Activated CD4-positive, alpha-beta T cell treated with anti-CD3 and anti-CD28 coated beads for 36 hours (primary cell): ENCODE data around the gene ADAM11. TPM values are rescaled to one million over a fixed set of nuclear protein-coding genes. Genes with fewer than 3 reads are reported as not detected.
"Not testable (repeated sequence)": the region's sequence is repeated elsewhere in the genome, so short reads cannot be mapped to it uniquely, and the experiment has no call there.

ENCODE experiments used
- ATAC-seq: fragments of 200-7000 bp; cut with Tn5 transposase; one replicate; pipeline ENCODE4 v1.10.0; 2021; ENCODE audit warnings: mild to moderate bottlenecking, moderate library complexity
- CTCF ChIA-PET: fragments of 350-600 bp; sonication (Branson Sonifier 250); formaldehyde crosslinking; loops from one replicate; lab custom pipeline; 2021; ENCODE audit warnings: antibody characterized with exemption; lab: Charles Lee
- POLR2A ChIA-PET: fragments of 350-600 bp; sonication (Branson Sonifier 250); formaldehyde crosslinking; loops from one replicate; lab custom pipeline; 2021; ENCODE audit warnings: antibody characterized with exemption, inconsistent platforms; lab: Charles Lee
- DNase-seq: peaks from one replicate; pipeline ENCODE4 v3.0.0-alpha.2; 2020
- H3K27ac Mint-ChIP-seq: one replicate; pipeline ENCODE4 v1.8.0; 2021; ENCODE audit warnings: mixed read lengths
- H3K27me3 Mint-ChIP-seq: one replicate; pipeline ENCODE4 v1.8.0; 2021; ENCODE audit warnings: mixed read lengths
- H3K36me3 Mint-ChIP-seq: one replicate; pipeline ENCODE4 v1.8.0; 2021; ENCODE audit warnings: low read depth, mixed read lengths
- H3K4me1 Mint-ChIP-seq: one replicate; pipeline ENCODE4 v1.8.0; 2021; ENCODE audit warnings: mixed read lengths
- H3K4me3 Mint-ChIP-seq: one replicate; pipeline ENCODE4 v1.8.0; 2021; ENCODE audit warnings: mild to moderate bottlenecking, moderate library complexity, mixed read lengths
- H3K9me3 Mint-ChIP-seq: one replicate; pipeline ENCODE4 v1.8.0; 2021; ENCODE audit warnings: low read depth, mixed read lengths
- intact Hi-C, 2 experiments: fragments of 100-400 bp; cut with DNase I in 1 of 2; cut with micrococcal nuclease in 1 of 2; formaldehyde crosslinking; loops; one replicate each; pipeline versions ENCODE4 v1.14.2 to v1.15.1; 2022 to 2024; cut with DNase I, micrococcal nuclease
- total RNA-seq, 2 experiments: library from RNA; stranded (reverse); gene quantifications; one replicate each; pipeline ENCODE4 v1.2.3, GENCODE V29; 2021

Gene ADAM11
- total RNA-seq, 2 experiments from 2014 or later, result 0.19 to 0.55 TPM

DNA sequence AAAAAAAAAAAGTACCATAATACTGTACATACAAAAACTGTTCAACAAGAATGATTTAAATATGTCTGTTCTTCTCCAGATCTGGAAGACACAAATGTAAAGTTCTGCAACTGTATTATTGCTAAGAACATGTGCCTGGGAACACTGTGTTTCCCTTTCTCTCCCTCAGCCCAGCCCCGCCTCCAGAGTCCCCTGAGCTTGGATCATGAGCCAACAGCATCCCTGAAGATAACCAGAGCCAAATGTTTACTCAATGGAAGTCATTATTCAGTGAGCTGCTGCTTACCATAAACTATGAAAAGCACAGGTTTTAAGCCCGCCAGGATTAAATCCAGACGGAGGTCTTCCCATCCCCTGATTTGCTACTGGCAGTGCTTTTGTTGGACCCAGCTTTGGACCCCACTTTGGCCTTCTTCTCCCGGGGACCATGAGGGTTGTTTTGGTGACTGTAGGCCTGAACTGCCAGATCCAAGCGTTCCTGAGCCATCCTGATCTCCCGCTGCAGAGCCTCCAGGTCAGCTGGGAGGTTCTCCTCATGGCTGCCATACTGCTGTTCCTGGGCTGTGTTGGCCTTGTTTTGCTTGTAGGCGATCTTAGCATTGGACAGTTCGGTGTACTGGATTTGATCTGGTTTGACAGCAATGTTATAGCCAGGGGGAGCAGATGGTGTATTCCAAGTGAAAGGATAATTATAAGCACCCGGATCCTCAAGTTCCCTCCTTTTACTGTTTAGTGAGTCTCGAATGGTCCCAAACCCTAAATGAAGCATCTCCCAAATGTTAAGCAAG, 45.7 kb downstream of the ADAM11 start:
- no peaks in the 10 kb centered on the region for H3K27me3 Mint-ChIP-seq
- DNase-seq (no peak), ATAC-seq (no peak)
- H3K36me3 Mint-ChIP-seq, result peaks cover 3% of the 10 kb centered on the region
- H3K27ac Mint-ChIP-seq, result no peak overlapping the region
- H3K9me3 Mint-ChIP-seq, result no peaks in the 10 kb centered on the region
- no peaks in the 10 kb centered on the region for H3K4me1 Mint-ChIP-seq
- CTCF ChIA-PET, result no interaction called here
- intact Hi-C loops, result no loop called here
- POLR2A ChIA-PET, result no interaction called here
- H3K4me3 Mint-ChIP-seq, result no peak overlapping the region

DNA sequence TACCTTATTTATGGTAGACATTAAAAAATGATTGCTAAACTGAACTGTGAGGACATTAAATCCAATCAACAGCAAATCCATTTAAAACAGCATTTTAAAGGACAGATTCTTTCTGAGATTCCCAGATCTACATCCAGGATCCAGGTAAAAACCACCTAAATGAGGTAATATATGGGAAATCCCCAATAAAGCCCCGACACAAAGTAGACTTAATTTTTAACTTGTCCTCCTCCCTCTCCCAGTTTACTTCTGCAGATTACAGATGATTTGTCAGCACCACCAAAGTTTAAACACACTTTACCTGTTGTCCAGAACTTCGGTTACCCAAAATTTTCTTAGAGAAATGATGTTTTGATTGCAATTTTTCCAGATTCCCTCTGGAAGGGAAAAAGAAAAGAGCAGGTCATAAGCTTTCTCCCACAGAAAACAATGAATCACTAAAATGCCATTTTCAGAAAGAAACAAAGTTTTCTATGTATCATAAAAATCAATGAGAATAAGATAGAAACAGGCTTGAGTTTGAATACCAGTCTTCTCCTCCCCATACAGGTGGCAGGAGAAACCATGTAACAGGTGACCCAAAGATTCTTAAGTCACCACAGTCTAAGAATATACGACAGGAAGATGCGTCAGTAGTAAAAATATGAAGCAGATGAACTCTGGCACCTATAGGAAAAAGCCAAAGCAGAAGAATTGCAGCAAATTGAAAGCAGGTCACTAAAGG, 48.5 kb downstream of the ADAM11 start:
- ATAC-seq, result no peak
- H3K36me3 Mint-ChIP-seq, result peaks cover 3% of the 10 kb centered on the region
- CTCF ChIA-PET, result interaction anchor here (0.8 to 1.0 kb wide), 2 partner anchors 10 to 31 kb away, joined by 3 read pairs; no protein-coding TSS in a partner anchor

DNA sequence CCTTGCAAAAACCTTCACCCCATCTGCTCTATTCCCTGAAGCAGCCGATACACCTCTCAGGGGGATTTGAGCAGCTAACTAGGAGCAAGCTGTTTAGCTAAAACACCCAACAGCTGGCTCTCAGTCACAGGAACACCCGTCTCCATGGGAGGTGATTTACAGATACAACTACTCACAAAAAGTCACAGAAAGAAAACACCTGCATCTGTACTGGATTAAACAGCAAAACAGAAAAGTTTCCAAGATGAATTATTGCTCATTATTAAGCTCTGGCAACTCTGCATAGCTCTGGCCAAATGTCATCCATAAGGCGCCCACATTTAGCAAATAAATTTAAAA, 49.0 kb downstream of the ADAM11 start:
- ATAC-seq (no peak), DNase-seq (no peak)
- ChIA-PET POLR2A (no interaction called here), CTCF (interaction anchor here (1.0 kb wide), 1 partner anchor 32 kb away, joined by 3 read pairs; no protein-coding TSS in a partner anchor)
- intact Hi-C loops, result no loop called here
- H3K9me3 Mint-ChIP-seq, result no peaks in the 10 kb centered on the region
- no peak overlapping the region for H3K4me3 Mint-ChIP-seq
- no peaks in the 10 kb centered on the region for H3K27me3 Mint-ChIP-seq
- H3K4me1 Mint-ChIP-seq, result no peaks in the 10 kb centered on the region
- no peak overlapping the region for H3K27ac Mint-ChIP-seq
- peaks cover 3% of the 10 kb centered on the region for H3K36me3 Mint-ChIP-seq

More for the DNA sequence above, 48.5 kb downstream of the ADAM11 start:
- intact Hi-C loops, result no loop called here
- H3K4me1 Mint-ChIP-seq, result no peaks in the 10 kb centered on the region
- no peaks in the 10 kb centered on the region for H3K9me3 Mint-ChIP-seq
- no peak overlapping the region for H3K4me3 Mint-ChIP-seq
- no peak overlapping the region for H3K27ac Mint-ChIP-seq
- no peaks in the 10 kb centered on the region for H3K27me3 Mint-ChIP-seq
- DNase-seq, result no peak
- POLR2A ChIA-PET, result no interaction called here

DNA sequence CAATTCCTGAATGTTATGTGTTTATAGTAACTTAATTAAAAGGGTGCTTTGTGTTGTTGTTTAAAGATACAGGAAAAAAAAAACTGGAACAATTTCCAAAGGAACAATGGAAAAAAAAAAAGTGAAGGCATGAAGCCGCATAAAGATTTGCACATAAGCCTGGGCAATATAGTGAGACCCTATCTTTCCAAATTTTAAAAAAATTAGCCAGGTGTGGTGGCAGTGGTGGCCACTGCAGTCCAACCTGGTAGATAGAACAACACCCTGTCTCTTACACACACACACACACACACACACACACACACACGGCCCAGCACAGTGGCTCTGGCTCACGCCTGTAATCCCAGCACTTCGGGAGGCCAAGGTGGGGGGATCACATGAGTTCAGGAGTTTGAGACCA, 49.4 kb downstream of the ADAM11 start:
- ATAC-seq, result no peak
- no peaks in the 10 kb centered on the region for H3K27me3 Mint-ChIP-seq
- H3K36me3 Mint-ChIP-seq, result peaks cover 3% of the 10 kb centered on the region
- ChIA-PET CTCF (no interaction called here), POLR2A (no interaction called here)
- no peaks in the 10 kb centered on the region for H3K4me1 Mint-ChIP-seq
- no peak overlapping the region for H3K27ac Mint-ChIP-seq
- intact Hi-C loops, result no loop called here
- no peaks in the 10 kb centered on the region for H3K9me3 Mint-ChIP-seq
- H3K4me3 Mint-ChIP-seq, result no peak overlapping the region
- no peak for DNase-seq

DNA sequence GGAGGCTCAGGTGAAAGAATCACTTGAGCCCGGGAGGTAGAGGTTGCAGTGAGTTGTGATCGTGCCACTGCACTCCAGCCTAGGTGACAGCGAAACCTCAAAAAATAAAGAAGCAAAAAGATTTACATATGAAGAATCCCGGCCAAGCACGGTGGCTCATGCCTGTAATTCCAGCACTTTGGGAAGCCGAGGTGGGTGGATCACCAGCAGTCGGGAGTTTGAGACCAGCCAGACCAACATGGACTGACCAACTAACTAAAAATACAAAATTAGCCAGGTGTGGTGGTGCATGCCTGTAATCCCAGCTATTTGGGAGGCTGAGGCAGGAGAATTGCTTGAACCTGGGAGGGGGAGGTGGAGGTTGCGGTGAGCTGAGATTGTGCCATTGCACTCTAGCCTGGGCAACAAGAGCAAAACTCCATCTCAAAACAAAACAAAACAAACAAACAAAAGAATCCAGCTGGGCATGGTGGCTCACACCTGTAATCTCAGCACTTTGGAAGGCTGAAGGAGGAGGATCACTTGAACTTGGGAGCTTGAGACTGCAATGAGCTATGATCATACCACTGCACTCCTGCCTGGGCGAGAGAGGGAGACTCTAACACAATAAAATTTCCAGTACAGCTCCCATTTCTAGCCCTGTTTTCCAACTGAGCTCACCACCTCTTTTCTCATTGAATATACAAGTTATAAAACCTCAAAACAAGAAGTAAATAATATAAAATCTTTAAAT, 50.0 kb downstream of the ADAM11 start:
- H3K36me3 Mint-ChIP-seq, H3K27ac Mint-ChIP-seq, DNase-seq, H3K4me1 Mint-ChIP-seq, intact Hi-C loops, H3K27me3 Mint-ChIP-seq, H3K9me3 Mint-ChIP-seq, CTCF ChIA-PET, H3K4me3 Mint-ChIP-seq, ATAC-seq: not testable (repeated sequence)
- POLR2A ChIA-PET, result interaction anchor here (0.6 kb wide), 1 partner anchor 32 kb away, joined by 4 read pairs; no protein-coding TSS in a partner anchor

DNA sequence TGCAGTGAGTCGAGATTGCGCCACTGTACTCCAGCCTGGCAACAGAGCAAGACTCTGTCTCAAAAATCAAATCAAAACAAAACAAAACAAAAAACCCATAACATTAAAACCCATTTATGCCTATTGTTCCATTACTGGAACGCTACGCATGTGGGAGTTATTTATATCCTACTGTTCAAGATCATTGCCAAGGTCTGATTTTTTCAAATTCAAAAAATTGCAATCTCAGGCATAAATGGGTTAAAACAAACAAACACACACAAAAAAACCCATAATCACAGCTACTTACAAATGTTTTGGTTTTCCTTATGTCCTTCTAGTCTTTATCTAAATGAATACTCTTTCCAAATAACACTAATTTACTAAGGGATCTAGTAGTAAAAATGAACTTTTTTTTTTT, 53.5 kb downstream of the ADAM11 start:
- ChIA-PET CTCF (interaction anchor here (0.7 to 2.4 kb wide), 3 partner anchors 34 to 289 kb away, joined by 3 to 10 read pairs (median 3); no protein-coding TSS in a partner anchor), POLR2A (interaction anchor here (0.6 kb wide), 1 partner anchor 292 kb away, joined by 6 read pairs; no protein-coding TSS in a partner anchor)
- Mint-ChIP-seq H3K4me1 (no peaks in the 10 kb centered on the region), H3K27me3 (no peaks in the 10 kb centered on the region), H3K27ac (no peak overlapping the region), H3K4me3 (no peak overlapping the region), H3K36me3 (no peaks in the 10 kb centered on the region), H3K9me3 (no peaks in the 10 kb centered on the region)
- ATAC-seq (no peak), DNase-seq (no peak)
- intact Hi-C loops, result no loop called here

DNA sequence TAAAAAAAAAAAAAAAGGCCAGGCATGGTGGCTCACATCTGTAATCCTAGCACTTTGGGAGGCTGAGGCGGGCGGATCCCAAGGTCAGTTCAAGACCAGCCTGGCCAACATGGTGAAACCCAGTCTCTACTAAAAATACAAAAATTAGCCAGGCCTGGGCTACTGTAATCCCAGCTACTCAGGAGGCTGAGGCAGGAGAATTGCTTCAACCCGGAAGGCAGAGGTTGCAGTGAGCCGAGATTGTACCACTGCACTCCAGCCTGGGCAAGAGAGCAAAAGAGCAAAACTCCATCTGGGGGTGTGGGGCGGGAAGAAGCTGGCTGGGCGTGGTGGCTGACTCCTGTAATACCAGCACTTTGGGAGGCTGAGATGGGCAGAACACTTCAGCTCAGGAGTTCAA, 59.7 kb downstream of the ADAM11 start:
- H3K27ac Mint-ChIP-seq, H3K36me3 Mint-ChIP-seq, H3K4me3 Mint-ChIP-seq, ATAC-seq, H3K9me3 Mint-ChIP-seq, intact Hi-C loops, DNase-seq, H3K27me3 Mint-ChIP-seq, POLR2A ChIA-PET, H3K4me1 Mint-ChIP-seq: not testable (repeated sequence)
- CTCF ChIA-PET, result interaction anchor here (0.6 to 1.2 kb wide), 2 partner anchors 39 to 286 kb away, joined by 3 read pairs; no protein-coding TSS in a partner anchor

DNA sequence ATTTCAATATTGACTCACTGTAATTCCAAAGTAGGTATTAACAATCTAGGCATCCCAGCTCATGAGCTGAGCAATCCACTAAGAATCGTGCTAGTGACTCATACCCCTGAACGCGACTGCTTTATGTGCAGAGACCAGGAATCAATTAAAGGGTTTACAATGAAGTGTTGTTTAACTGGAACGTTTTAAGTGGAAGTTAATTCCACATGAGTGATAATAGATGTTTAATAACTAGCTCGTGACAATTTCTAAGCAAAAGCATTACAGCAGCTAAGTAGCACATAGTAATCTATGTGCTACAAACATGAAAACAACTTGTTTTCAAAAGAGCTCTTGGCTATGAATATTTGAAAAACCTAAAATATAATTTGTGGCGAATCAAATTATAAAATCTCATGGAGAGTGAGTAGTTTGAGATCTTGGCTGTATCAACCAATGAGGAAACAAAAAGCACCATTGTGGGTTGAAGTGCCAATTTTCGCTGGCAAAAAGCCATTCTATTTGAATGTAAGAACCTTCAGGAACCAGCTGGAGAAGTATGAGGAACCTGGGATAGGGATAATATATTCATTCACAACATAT, 61.9 kb downstream of the ADAM11 start:
- Mint-ChIP-seq H3K27ac (no peak overlapping the region), H3K4me1 (no peaks in the 10 kb centered on the region), H3K27me3 (peaks cover 7% of the 10 kb centered on the region), H3K9me3 (no peaks in the 10 kb centered on the region), H3K36me3 (no peaks in the 10 kb centered on the region), H3K4me3 (no peak overlapping the region)
- intact Hi-C loops, result no loop called here
- DNase-seq (no peak), ATAC-seq (no peak)
- CTCF ChIA-PET, result interaction anchor here (0.6 to 0.8 kb wide), 2 partner anchors 297 to 663 kb away, joined by 3 read pairs; no protein-coding TSS in a partner anchor
- POLR2A ChIA-PET, result no interaction called here

DNA sequence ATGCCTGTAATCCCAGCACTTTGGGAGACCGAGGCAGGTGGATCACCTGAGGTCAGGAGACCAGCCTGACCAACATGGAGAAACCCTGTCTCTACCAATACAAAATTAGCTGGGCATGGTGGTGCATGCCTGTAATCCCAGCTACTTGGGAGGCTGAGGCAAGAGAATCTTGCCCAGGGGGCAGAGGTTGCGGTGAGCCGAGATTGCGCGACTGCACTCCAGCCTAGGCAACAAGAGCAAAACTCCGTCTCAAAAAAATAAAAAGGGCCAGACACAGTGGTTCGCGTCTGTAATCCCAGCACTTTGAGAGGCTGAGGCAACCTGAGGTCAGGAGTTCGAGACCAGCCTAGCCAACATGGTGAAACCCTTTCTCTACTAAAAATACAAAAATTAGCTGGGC, 66.4 kb downstream of the ADAM11 start:
- H3K4me3 Mint-ChIP-seq, H3K27ac Mint-ChIP-seq, H3K9me3 Mint-ChIP-seq, H3K36me3 Mint-ChIP-seq, ATAC-seq, DNase-seq: not testable (repeated sequence)
- Mint-ChIP-seq H3K27me3 (peaks cover 28% of the 10 kb centered on the region), H3K4me1 (peaks cover 11% of the 10 kb centered on the region)
- POLR2A ChIA-PET, result interaction anchor here (0.6 kb wide), 1 partner anchor 14 kb away, joined by 4 read pairs; no protein-coding TSS in a partner anchor
- intact Hi-C loops, result loop anchor here (5.0 kb wide), 2 partner anchors 48 to 142 kb away; partner anchors contain the start of gene C1QL1 (in 1 of the 2)
- CTCF ChIA-PET, result interaction anchor here (0.6 to 2.0 kb wide), 6 partner anchors 43 to 395 kb away, joined by 3 to 7 read pairs (median 3); no protein-coding TSS in a partner anchor

DNA sequence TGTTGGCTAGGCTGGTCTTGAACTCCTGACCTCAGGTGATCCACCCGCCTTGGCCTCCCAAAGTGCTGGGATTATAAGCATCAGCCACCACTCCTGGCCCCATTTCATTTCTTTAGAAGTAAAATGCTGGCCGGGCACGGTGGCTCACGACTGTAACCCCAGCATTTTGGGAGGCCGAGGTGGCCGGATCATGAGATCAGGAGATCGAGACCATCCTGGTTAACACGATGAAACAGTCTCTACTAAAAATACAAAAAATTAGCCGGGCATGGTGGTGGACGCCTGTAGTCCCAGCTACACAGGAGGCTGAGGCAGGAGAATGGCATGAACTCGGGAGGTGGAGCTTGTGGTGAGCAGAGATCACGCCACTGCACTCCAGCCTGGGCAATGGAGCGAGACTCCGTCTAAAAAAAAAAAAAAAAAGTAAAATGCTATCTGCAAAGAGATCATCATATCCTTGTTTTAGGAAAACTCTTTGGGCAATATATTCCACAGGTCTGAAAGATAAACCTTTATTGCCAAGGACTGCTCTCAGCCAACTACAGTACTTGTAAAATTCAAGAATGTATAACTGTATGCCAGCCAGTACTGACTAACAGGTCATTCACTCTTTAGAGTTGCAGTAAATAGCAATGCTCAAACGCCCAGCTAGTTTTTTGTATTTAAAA, 67.5 kb downstream of the ADAM11 start:
- no peak overlapping the region for H3K27ac Mint-ChIP-seq
- peaks cover 13% of the 10 kb centered on the region for H3K4me1 Mint-ChIP-seq
- ChIA-PET POLR2A (no interaction called here), CTCF (interaction anchor here (0.7 to 2.0 kb wide), 6 partner anchors 10 to 91 kb away, joined by 3 to 7 read pairs (median 4); no protein-coding TSS in a partner anchor)
- peaks cover 31% of the 10 kb centered on the region for H3K27me3 Mint-ChIP-seq
- H3K36me3 Mint-ChIP-seq, result no peaks in the 10 kb centered on the region
- H3K9me3 Mint-ChIP-seq, result no peaks in the 10 kb centered on the region
- no peak overlapping the region for H3K4me3 Mint-ChIP-seq
- intact Hi-C loops, result loop anchor here (5.0 kb wide), 2 partner anchors 49 to 141 kb away; partner anchors contain the start of gene C1QL1 (in 1 of the 2)
- DNase-seq (no peak), ATAC-seq (no peak)
